ENCODE measurements around the gene PTPN4.

Gene PTPN4

GRCh38 chr2:120001471-120001870 is 241.7 kb downstream of the PTPN4 start:
- TF ChIP-seq CTCF (IDR thresholded peaks at IDR 0.05; ENCODE audit: low read depth, low read length) = no peak
- Histone ChIP-seq H3K4me3 (ENCODE audit: low read depth, low read length) (no peak overlapping the region), H3K4me1 (no peaks in the 10 kb centered on the region), H3K36me3 (no peaks in the 10 kb centered on the region), H3K27me3 (no peaks in the 10 kb centered on the region), H3K9me3 (no peaks in the 10 kb centered on the region)
- DNase-seq = no peak

GRCh38 chr2:120004254-120004653 is 244.5 kb downstream of the PTPN4 start:
- Histone ChIP-seq H3K4me1 (no peaks in the 10 kb centered on the region), H3K9me3 (no peaks in the 10 kb centered on the region), H3K4me3 (ENCODE audit: low read depth, low read length) (no peak overlapping the region), H3K27me3 (no peaks in the 10 kb centered on the region), H3K36me3 (no peaks in the 10 kb centered on the region)
- no peak for DNase-seq
- TF ChIP-seq CTCF (IDR thresholded peaks at IDR 0.05; ENCODE audit: low read depth, low read length) = no peak

- TF ChIP-seq CTCF (IDR thresholded peaks at IDR 0.05; ENCODE audit: low read depth, low read length) = no peak
- Histone ChIP-seq H3K9me3 (no peaks in the 10 kb centered on the region), H3K36me3 (no peaks in the 10 kb centered on the region), H3K4me1 (no peaks in the 10 kb centered on the region), H3K4me3 (ENCODE audit: low read depth, low read length) (no peak overlapping the region), H3K27me3 (no peaks in the 10 kb centered on the region)
- DNase-seq = no peak
These were observed 246.3 kb downstream of the PTPN4 start for GRCh38 chr2:120005834-120006521.

- no peaks in the 10 kb centered on the region for H3K4me1 ChIP-seq
- H3K4me3 ChIP-seq (ENCODE audit: low read depth, low read length) = no peak overlapping the region
- no peaks in the 10 kb centered on the region for H3K9me3 ChIP-seq
- DNase-seq = no peak
- H3K27me3 ChIP-seq = no peaks in the 10 kb centered on the region
- TF ChIP-seq CTCF (IDR thresholded peaks at IDR 0.05; ENCODE audit: low read depth, low read length) = no peak
- no peaks in the 10 kb centered on the region for H3K36me3 ChIP-seq
These were observed 248.1 kb downstream of the PTPN4 start for GRCh38 chr2:120007851-120008250.

- no peak for DNase-seq
- peak overlapping the region; percentile 46 for H3K4me3 ChIP-seq (ENCODE audit: low read depth, low read length)
- no peaks in the 10 kb centered on the region for H3K4me1 ChIP-seq
- H3K27me3 ChIP-seq = no peaks in the 10 kb centered on the region
- H3K9me3 ChIP-seq = no peaks in the 10 kb centered on the region
- no peak for TF ChIP-seq CTCF (IDR thresholded peaks at IDR 0.05; ENCODE audit: low read depth, low read length)
- H3K36me3 ChIP-seq = no peaks in the 10 kb centered on the region
These were observed 252.6 kb downstream of the PTPN4 start for GRCh38 chr2:120012363-120012762.

GRCh38 chr2:120012771-120013596 is 253.3 kb downstream of the PTPN4 start, which contains the start of gene EPB41L5:
EPB41L5 (plus strand) TSS chr2:120013077; CDS start chr2:120019085, 6,008 bp downstream.
- H3K4me3 ChIP-seq (ENCODE audit: low read depth, low read length) = peak within 1 kb of the TSS; percentile 74
- TF ChIP-seq CTCF (IDR thresholded peaks at IDR 0.05; ENCODE audit: low read depth, low read length) = no peak
- no peaks in the 10 kb centered on the region for H3K4me1 ChIP-seq
- peak; percentile 91 for DNase-seq
- no peaks in the 10 kb centered on the region for H3K36me3 ChIP-seq
- H3K27me3 ChIP-seq = no peaks in the 10 kb centered on the region
- H3K9me3 ChIP-seq = no peaks in the 10 kb centered on the region

Data from BE2C (cell line).